WTC11 (cell line): ENCODE data around the gene DERA. TPM values are rescaled to one million over a fixed set of nuclear protein-coding genes. Genes with fewer than 3 reads are reported as not detected.
A peak's percentile ranks its signal among the peaks of the same experiment; 100 is the strongest.

Source experiments
- ATAC-seq: fragments of 200-7000 bp; cut with Tn5 transposase; 2 replicates; pipeline ENCODE4 v1.10.0; 2021; ENCODE audit warnings: mild to moderate bottlenecking, moderate library complexity
- CTCF ChIA-PET: fragments of 300-600 bp; sonication (Branson Sonifier 250); formaldehyde crosslinking; loops from one replicate; lab custom pipeline; 2021; ENCODE audit warnings: antibody characterized with exemption; lab: Charles Lee
- POLR2A ChIA-PET: fragments of 350-600 bp; sonication (Branson Sonifier 250); formaldehyde crosslinking; loops from one replicate; lab custom pipeline; 2021; ENCODE audit warnings: antibody characterized with exemption; lab: Charles Lee
- DNase-seq: peaks from one replicate; pipeline ENCODE4 v3.0.0; 2021; ENCODE audit warnings: low spot score
- H3K27ac Mint-ChIP-seq: 2 replicates; pipeline ENCODE4 v1.8.0; 2021; ENCODE audit warnings: mixed read lengths
- H3K27me3 Mint-ChIP-seq: 2 replicates; pipeline ENCODE4 v1.8.0; 2021; ENCODE audit warnings: low read depth, mild to moderate bottlenecking, moderate library complexity, mixed read lengths
- H3K36me3 Mint-ChIP-seq: 2 replicates; pipeline ENCODE4 v1.8.0; 2021; ENCODE audit warnings: mixed read lengths
- H3K4me1 Mint-ChIP-seq: 2 replicates; pipeline ENCODE4 v1.8.0; 2022; ENCODE audit warnings: mixed read lengths
- H3K4me3 Mint-ChIP-seq: 2 replicates; pipeline ENCODE4 v1.8.0; 2021; ENCODE audit warnings: mild to moderate bottlenecking, moderate library complexity, mixed read lengths
- H3K9me3 Mint-ChIP-seq: 2 replicates; pipeline ENCODE4 v1.8.0; 2021; ENCODE audit warnings: mixed read lengths
- FOXK1 ChIP-seq: sonication (generic); formaldehyde crosslinking; IDR thresholded peaks from 2 replicates; pipeline ENCODE4 v1.8.0; 2022; ENCODE audit warnings: mild to moderate bottlenecking, moderate library complexity, missing genetic modification reagents
- GABPB1 ChIP-seq: sonication (generic); formaldehyde crosslinking; IDR thresholded peaks from 2 replicates; pipeline ENCODE4 v1.8.1; 2023; ENCODE audit warnings: mild to moderate bottlenecking, missing genetic modification reagents
- HMGA2 ChIP-seq: fragments of 250-450 bp; sonication (Bioruptor Pico); IDR thresholded peaks from 2 replicates; pipeline ENCODE4 v1.4.0; 2021; ENCODE audit warnings: mild to moderate bottlenecking, moderate library complexity
- IRF2 ChIP-seq: sonication (generic); formaldehyde crosslinking; IDR thresholded peaks from 2 replicates; pipeline ENCODE4 v1.8.0; 2022; ENCODE audit warnings: low read depth, missing genetic modification reagents, borderline replicate concordance
- JAZF1 ChIP-seq: fragments of 250-450 bp; sonication (Bioruptor Pico); IDR thresholded peaks from 2 replicates; pipeline ENCODE4 v1.9.0; 2021; ENCODE audit warnings: moderate library complexity, mild to moderate bottlenecking, inconsistent platforms
- JUN ChIP-seq: sonication (generic); formaldehyde crosslinking; IDR thresholded peaks from 2 replicates; pipeline ENCODE4 v1.8.0; 2023; ENCODE audit warnings: mild to moderate bottlenecking, missing genetic modification reagents
- NFATC4 ChIP-seq: fragments of 250-450 bp; sonication (Bioruptor Pico); IDR thresholded peaks from 2 replicates; pipeline ENCODE4 v1.9.0; 2021; ENCODE audit warnings: mild to moderate bottlenecking
- NR2C2 ChIP-seq: sonication (generic); formaldehyde crosslinking; IDR thresholded peaks from 2 replicates; pipeline ENCODE4 v1.8.0; 2022; ENCODE audit warnings: mild to moderate bottlenecking, missing genetic modification reagents
- SP1 ChIP-seq: sonication (generic); formaldehyde crosslinking; conservative IDR thresholded peaks from 2 replicates; pipeline ENCODE4 v1.8.1; 2022; ENCODE audit warnings: missing genetic modification reagents
- TCF7 ChIP-seq: sonication (generic); formaldehyde crosslinking; IDR thresholded peaks from 2 replicates; pipeline ENCODE4 v1.8.0; 2022; ENCODE audit warnings: mild to moderate bottlenecking, low read depth, missing genetic modification reagents, moderate library complexity
- ZNF232 ChIP-seq: sonication (generic); formaldehyde crosslinking; IDR thresholded peaks from 2 replicates; pipeline ENCODE4 v1.8.0; 2022; ENCODE audit warnings: mild to moderate bottlenecking, missing genetic modification reagents
- ZNF416 ChIP-seq: fragments of 250-450 bp; sonication (Bioruptor Pico); IDR thresholded peaks from 2 replicates; pipeline ENCODE4 v1.9.0; 2021; ENCODE audit warnings: mild to moderate bottlenecking, inconsistent platforms
- ZNF423 ChIP-seq: fragments of 250-450 bp; sonication (Bioruptor Pico); IDR thresholded peaks from 2 replicates; pipeline ENCODE4 v2.1.2; 2022; ENCODE audit warnings: mild to moderate bottlenecking, moderate library complexity
- total RNA-seq: library from RNA; stranded (reverse); gene quantifications from 3 replicates; pipeline ENCODE4 v1.2.3, GENCODE V29; 2021
- TF ChIP-seq, protein P1 (sequence below): fragments of 250-450 bp; sonication (Bioruptor Pico); IDR thresholded peaks from 2 replicates; pipeline ENCODE4 v1.9.0; 2021; ENCODE audit warnings: mild to moderate bottlenecking, borderline replicate concordance
- TF ChIP-seq, protein P2 (sequence below): sonication (generic); formaldehyde crosslinking; IDR thresholded peaks from 2 replicates; pipeline ENCODE4 v1.8.1; 2023; ENCODE audit warnings: mild to moderate bottlenecking, missing genetic modification reagents, moderate library complexity
- TF ChIP-seq, protein P3 (sequence below): sonication (generic); formaldehyde crosslinking; IDR thresholded peaks from 2 replicates; pipeline ENCODE4 v1.8.1; 2022; ENCODE audit warnings: low read depth, mild to moderate bottlenecking, moderate library complexity, missing genetic modification reagents, borderline replicate concordance
- TF ChIP-seq, protein P4 (sequence below): fragments of 250-450 bp; sonication (Bioruptor Pico); IDR thresholded peaks from 2 replicates; pipeline ENCODE4 v1.9.0; 2021; ENCODE audit warnings: mild to moderate bottlenecking
- TF ChIP-seq, protein P5 (sequence below): sonication (generic); formaldehyde crosslinking; conservative IDR thresholded peaks from 2 replicates; pipeline ENCODE4 v1.8.1; 2022; ENCODE audit warnings: mild to moderate bottlenecking, missing genetic modification reagents
- TF ChIP-seq, protein P6 (sequence below): fragments of 250-450 bp; sonication (Bioruptor Pico); IDR thresholded peaks from 2 replicates; pipeline ENCODE4 v2.1.2; 2022; ENCODE audit warnings: mild to moderate bottlenecking, moderate library complexity
- TF ChIP-seq, protein P7 (sequence below): sonication (generic); formaldehyde crosslinking; IDR thresholded peaks from 2 replicates; pipeline ENCODE4 v1.8.1; 2023; ENCODE audit warnings: mild to moderate bottlenecking, moderate library complexity, missing genetic modification reagents
- TF ChIP-seq, protein P8 (sequence below): sonication (generic); formaldehyde crosslinking; IDR thresholded peaks from 2 replicates; pipeline ENCODE4 v1.8.1; 2023; ENCODE audit warnings: mild to moderate bottlenecking, missing genetic modification reagents, moderate library complexity

The DERA gene
- total RNA-seq, 1 experiment from 2014 or later: 22.4 TPM

DNA sequence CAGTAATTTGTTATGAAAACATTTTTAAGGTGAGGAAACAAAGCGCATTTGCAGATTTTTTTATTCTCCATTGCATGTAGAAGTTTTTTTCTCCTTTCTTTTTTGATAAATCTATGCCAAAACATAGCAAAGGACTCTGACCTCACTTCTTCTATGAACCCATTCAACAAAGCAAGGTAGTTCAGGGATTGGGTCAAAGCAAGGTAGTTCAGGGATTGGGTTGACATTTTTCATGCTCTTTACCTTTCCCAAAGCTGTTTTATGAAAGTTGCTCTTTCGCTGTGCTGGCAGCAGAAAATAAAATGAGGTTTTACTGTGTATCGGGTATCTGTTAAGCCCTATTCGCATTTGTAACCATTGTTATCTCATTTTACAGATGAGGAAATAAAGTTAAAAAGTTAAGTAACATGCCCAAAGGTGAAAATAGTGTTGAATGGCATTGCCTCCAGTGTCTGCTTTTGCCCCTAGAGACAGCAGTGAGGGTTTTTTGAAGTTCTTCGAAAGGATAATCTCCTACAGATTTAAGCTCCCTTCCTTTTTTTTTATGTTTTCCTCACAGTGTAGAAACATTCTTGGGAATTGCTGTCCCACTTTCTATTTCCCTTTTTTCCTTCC lies 18.4 kb upstream of the DERA start (continued):
- TF ChIP-seq JAZF1 (CRISPR knock-in tag): no peak
- TF ChIP-seq, protein P1, sequence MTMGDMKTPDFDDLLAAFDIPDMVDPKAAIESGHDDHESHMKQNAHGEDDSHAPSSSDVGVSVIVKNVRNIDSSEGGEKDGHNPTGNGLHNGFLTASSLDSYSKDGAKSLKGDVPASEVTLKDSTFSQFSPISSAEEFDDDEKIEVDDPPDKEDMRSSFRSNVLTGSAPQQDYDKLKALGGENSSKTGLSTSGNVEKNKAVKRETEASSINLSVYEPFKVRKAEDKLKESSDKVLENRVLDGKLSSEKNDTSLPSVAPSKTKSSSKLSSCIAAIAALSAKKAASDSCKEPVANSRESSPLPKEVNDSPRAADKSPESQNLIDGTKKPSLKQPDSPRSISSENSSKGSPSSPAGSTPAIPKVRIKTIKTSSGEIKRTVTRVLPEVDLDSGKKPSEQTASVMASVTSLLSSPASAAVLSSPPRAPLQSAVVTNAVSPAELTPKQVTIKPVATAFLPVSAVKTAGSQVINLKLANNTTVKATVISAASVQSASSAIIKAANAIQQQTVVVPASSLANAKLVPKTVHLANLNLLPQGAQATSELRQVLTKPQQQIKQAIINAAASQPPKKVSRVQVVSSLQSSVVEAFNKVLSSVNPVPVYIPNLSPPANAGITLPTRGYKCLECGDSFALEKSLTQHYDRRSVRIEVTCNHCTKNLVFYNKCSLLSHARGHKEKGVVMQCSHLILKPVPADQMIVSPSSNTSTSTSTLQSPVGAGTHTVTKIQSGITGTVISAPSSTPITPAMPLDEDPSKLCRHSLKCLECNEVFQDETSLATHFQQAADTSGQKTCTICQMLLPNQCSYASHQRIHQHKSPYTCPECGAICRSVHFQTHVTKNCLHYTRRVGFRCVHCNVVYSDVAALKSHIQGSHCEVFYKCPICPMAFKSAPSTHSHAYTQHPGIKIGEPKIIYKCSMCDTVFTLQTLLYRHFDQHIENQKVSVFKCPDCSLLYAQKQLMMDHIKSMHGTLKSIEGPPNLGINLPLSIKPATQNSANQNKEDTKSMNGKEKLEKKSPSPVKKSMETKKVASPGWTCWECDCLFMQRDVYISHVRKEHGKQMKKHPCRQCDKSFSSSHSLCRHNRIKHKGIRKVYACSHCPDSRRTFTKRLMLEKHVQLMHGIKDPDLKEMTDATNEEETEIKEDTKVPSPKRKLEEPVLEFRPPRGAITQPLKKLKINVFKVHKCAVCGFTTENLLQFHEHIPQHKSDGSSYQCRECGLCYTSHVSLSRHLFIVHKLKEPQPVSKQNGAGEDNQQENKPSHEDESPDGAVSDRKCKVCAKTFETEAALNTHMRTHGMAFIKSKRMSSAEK: no peak
- TF ChIP-seq, protein P2, sequence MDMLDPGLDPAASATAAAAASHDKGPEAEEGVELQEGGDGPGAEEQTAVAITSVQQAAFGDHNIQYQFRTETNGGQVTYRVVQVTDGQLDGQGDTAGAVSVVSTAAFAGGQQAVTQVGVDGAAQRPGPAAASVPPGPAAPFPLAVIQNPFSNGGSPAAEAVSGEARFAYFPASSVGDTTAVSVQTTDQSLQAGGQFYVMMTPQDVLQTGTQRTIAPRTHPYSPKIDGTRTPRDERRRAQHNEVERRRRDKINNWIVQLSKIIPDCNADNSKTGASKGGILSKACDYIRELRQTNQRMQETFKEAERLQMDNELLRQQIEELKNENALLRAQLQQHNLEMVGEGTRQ (CRISPR knock-in tag): no peak
- TF ChIP-seq, protein P3, sequence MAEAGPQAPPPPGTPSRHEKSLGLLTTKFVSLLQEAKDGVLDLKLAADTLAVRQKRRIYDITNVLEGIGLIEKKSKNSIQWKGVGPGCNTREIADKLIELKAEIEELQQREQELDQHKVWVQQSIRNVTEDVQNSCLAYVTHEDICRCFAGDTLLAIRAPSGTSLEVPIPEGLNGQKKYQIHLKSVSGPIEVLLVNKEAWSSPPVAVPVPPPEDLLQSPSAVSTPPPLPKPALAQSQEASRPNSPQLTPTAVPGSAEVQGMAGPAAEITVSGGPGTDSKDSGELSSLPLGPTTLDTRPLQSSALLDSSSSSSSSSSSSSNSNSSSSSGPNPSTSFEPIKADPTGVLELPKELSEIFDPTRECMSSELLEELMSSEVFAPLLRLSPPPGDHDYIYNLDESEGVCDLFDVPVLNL (CRISPR knock-in tag): no peak
- no peak for TF ChIP-seq GABPB1 (CRISPR knock-in tag)

DNA sequence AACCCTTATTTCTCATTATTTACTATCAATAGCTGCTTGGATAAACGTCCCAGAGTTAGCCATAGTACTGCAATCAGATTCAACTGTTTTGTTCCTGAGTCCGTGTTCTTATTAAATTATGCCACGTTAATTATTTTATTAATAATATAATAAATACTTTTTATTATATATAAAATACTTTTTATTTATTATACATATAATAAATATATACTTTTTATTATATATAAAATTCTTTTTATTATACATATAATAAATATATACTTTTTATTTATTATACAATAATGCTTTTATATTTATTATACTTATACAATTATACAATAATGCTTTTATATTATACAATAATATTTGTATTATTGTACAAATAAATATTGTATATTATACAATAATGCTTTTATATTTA lies 17.9 kb upstream of the DERA start:
- ChIA-PET POLR2A (no interaction called here), CTCF (no interaction called here)
- no peaks in the 10 kb centered on the region for H3K27me3 Mint-ChIP-seq

DNA sequence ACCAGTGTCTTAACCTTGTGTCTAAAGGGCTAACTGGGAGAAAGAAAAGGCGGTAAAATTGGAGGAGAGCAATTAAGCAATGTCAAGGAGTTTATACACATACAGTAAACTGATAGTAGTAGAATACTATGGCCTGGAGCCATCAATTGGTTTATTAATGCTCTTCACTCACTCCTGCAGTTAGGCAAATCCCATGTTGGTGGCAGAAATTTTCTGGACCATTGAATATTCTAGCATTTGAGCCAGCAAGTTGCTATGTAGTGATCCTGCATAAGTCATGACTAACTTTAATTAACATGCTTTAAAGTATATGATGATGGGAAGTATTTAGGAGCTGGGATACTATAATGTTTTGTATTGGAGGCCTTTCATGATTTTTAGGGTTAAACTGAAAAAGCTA lies 14.3 kb upstream of the DERA start:
- H3K4me1 Mint-ChIP-seq: no peaks in the 10 kb centered on the region
- DNase-seq (no peak), ATAC-seq (no peak)
- H3K27ac Mint-ChIP-seq: no peak overlapping the region
- H3K36me3 Mint-ChIP-seq: peaks cover 49% of the 10 kb centered on the region
- ChIA-PET CTCF (no interaction called here), POLR2A (no interaction called here)
- H3K9me3 Mint-ChIP-seq: no peaks in the 10 kb centered on the region
- H3K27me3 Mint-ChIP-seq: no peaks in the 10 kb centered on the region
- H3K4me3 Mint-ChIP-seq: no peak overlapping the region
- TF ChIP-seq, protein P4, sequence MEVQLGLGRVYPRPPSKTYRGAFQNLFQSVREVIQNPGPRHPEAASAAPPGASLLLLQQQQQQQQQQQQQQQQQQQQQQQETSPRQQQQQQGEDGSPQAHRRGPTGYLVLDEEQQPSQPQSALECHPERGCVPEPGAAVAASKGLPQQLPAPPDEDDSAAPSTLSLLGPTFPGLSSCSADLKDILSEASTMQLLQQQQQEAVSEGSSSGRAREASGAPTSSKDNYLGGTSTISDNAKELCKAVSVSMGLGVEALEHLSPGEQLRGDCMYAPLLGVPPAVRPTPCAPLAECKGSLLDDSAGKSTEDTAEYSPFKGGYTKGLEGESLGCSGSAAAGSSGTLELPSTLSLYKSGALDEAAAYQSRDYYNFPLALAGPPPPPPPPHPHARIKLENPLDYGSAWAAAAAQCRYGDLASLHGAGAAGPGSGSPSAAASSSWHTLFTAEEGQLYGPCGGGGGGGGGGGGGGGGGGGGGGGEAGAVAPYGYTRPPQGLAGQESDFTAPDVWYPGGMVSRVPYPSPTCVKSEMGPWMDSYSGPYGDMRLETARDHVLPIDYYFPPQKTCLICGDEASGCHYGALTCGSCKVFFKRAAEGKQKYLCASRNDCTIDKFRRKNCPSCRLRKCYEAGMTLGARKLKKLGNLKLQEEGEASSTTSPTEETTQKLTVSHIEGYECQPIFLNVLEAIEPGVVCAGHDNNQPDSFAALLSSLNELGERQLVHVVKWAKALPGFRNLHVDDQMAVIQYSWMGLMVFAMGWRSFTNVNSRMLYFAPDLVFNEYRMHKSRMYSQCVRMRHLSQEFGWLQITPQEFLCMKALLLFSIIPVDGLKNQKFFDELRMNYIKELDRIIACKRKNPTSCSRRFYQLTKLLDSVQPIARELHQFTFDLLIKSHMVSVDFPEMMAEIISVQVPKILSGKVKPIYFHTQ (CRISPR knock-in tag): no peak
- TF ChIP-seq SP1 (no peak), NFATC4 (no peak), FOXK1 (CRISPR knock-in tag) (no peak), TCF7 (CRISPR knock-in tag) (no peak), JAZF1 (CRISPR knock-in tag) (no peak), ZNF416 (no peak), IRF2 (CRISPR knock-in tag) (no peak), ZNF232 (CRISPR knock-in tag) (no peak), JUN (no peak), ZNF423 (CRISPR knock-in tag) (no peak)
- TF ChIP-seq, protein P5, sequence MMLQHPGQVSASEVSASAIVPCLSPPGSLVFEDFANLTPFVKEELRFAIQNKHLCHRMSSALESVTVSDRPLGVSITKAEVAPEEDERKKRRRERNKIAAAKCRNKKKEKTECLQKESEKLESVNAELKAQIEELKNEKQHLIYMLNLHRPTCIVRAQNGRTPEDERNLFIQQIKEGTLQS (CRISPR knock-in tag): no peak
- TF ChIP-seq, protein P6, sequence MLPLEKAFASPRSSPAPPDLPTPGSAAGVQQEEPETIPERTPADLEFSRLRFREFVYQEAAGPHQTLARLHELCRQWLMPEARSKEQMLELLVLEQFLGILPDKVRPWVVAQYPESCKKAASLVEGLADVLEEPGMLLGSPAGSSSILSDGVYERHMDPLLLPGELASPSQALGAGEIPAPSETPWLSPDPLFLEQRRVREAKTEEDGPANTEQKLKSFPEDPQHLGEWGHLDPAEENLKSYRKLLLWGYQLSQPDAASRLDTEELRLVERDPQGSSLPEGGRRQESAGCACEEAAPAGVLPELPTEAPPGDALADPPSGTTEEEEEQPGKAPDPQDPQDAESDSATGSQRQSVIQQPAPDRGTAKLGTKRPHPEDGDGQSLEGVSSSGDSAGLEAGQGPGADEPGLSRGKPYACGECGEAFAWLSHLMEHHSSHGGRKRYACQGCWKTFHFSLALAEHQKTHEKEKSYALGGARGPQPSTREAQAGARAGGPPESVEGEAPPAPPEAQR: no peak
- TF ChIP-seq, protein P7, sequence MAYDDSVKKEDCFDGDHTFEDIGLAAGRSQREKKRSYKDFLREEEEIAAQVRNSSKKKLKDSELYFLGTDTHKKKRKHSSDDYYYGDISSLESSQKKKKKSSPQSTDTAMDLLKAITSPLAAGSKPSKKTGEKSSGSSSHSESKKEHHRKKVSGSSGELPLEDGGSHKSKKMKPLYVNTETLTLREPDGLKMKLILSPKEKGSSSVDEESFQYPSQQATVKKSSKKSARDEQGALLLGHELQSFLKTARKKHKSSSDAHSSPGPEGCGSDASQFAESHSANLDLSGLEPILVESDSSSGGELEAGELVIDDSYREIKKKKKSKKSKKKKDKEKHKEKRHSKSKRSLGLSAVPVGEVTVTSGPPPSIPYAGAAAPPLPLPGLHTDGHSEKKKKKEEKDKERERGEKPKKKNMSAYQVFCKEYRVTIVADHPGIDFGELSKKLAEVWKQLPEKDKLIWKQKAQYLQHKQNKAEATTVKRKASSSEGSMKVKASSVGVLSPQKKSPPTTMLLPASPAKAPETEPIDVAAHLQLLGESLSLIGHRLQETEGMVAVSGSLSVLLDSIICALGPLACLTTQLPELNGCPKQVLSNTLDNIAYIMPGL (CRISPR knock-in tag): no peak
- TF ChIP-seq, protein P8, sequence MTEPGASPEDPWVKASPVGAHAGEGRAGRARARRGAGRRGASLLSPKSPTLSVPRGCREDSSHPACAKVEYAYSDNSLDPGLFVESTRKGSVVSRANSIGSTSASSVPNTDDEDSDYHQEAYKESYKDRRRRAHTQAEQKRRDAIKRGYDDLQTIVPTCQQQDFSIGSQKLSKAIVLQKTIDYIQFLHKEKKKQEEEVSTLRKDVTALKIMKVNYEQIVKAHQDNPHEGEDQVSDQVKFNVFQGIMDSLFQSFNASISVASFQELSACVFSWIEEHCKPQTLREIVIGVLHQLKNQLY (CRISPR knock-in tag): no peak

More for the DNA sequence above, 17.9 kb upstream of the DERA start:
- no peaks in the 10 kb centered on the region for H3K4me1 Mint-ChIP-seq
- TF ChIP-seq HMGA2 (CRISPR knock-in tag): peak; percentile 94; the same call in 1 of the 2 replicates
- no peak for TF ChIP-seq NR2C2 (CRISPR knock-in tag)
- TF ChIP-seq, all 79 proteins: peak for 1
- H3K27ac Mint-ChIP-seq: no peak overlapping the region
- H3K4me3 Mint-ChIP-seq: no peak overlapping the region
- H3K36me3 Mint-ChIP-seq: peaks cover 41% of the 10 kb centered on the region
- no peak for ATAC-seq
- no peaks in the 10 kb centered on the region for H3K9me3 Mint-ChIP-seq
- DNase-seq: no peak
